Frontal cortex (tissue), 4 donors: ENCODE measurements around the gene LRRC8E. TPM values are rescaled to one million over a fixed set of nuclear protein-coding genes. Genes with fewer than 3 reads are reported as not detected.
A peak's percentile ranks its signal among the peaks of the same experiment; 100 is the strongest.

Source experiments
- DNase-seq, 2 donors: peaks; one replicate each; pipeline ENCODE4 v3.0.0; 2012; ENCODE audit warnings: low spot score in 2 of 2
- FAIRE-seq: peaks from 2 replicates; lab custom pipeline; 2012; peaks lifted over from hg19 to GRCh38; lab: Jason Lieb, UNC
- total RNA-seq: library from RNA; depleted of rRNA; stranded (reverse); fragments of >200 nt; gene quantifications from one replicate; pipeline ENCODE4 v1.2.3, GENCODE V29; 2014
- donor health status: control.
- donor health status: control.
- donor health status: control.

The LRRC8E gene
- total RNA-seq, 1 donor from 2014 or later: not detected

- DNase-seq: peak in 1 of 2 donors; percentile 36
- no peak for FAIRE-seq
Measured at GRCh38 chr19:7865262-7865911, 22.9 kb upstream of the LRRC8E start.

GRCh38 chr19:7866399-7867091 lies 21.8 kb upstream of the LRRC8E start:
- no peak for FAIRE-seq

GRCh38 chr19:7867092-7867844 lies 21.0 kb upstream of the LRRC8E start:
- no peak for FAIRE-seq
- DNase-seq: peak in 1 of 2 donors; percentile 31

More at GRCh38 chr19:7866399-7867091, 21.8 kb upstream of the LRRC8E start:
- peak in 1 of 2 donors; percentile 43 for DNase-seq

GRCh38 chr19:7868326-7868670 lies 20.0 kb upstream of the LRRC8E start:
- FAIRE-seq (no peak), DNase-seq (no peak)

- peak; percentile 89 for DNase-seq
- no peak for FAIRE-seq
Measured at GRCh38 chr19:7868671-7869452, 19.4 kb upstream of the LRRC8E start.

- FAIRE-seq (no peak), DNase-seq (peak; percentile 66 to 74)
Measured at GRCh38 chr19:7869453-7869909, 18.8 kb upstream of the LRRC8E start.

GRCh38 chr19:7869910-7870511 lies 18.3 kb upstream of the LRRC8E start:
- DNase-seq (no peak), FAIRE-seq (no peak)

GRCh38 chr19:7870571-7871436 lies 17.5 kb upstream of the LRRC8E start:
- FAIRE-seq (no peak), DNase-seq (no peak)

GRCh38 chr19:7871437-7872305 lies 16.6 kb upstream of the LRRC8E start:
- no peak for FAIRE-seq
- DNase-seq: peak; percentile 71 to 74

GRCh38 chr19:7872306-7873204 lies 15.8 kb upstream of the LRRC8E start:
- FAIRE-seq (no peak), DNase-seq (no peak)

- FAIRE-seq (no peak), DNase-seq (peak in 1 of 2 donors; percentile 41)
Measured at GRCh38 chr19:7873304-7874075, 14.8 kb upstream of the LRRC8E start.

- DNase-seq: peak in 1 of 2 donors; percentile 61
- FAIRE-seq: no peak
Measured at GRCh38 chr19:7874076-7874896, 14.0 kb upstream of the LRRC8E start, which contains the start of gene PRR36. PRR36 (minus strand) TSS chr19:7874390; CDS start chr19:7873689, 701 bp downstream.

- no peak for DNase-seq
- no peak for FAIRE-seq
Measured at GRCh38 chr19:7874897-7875273, 13.4 kb upstream of the LRRC8E start.

GRCh38 chr19:7877249-7877836 lies 11.0 kb upstream of the LRRC8E start:
- FAIRE-seq: no peak
- no peak for DNase-seq
